Cerebellar cortex (tissue), 1 donor: ENCODE measurements around the gene JPH3.

Experiments
- DNase-seq: peaks from one replicate; pipeline ENCODE4 v3.0.0-alpha.2; 2015; ENCODE audit warnings: low spot score

Gene JPH3

DNA sequence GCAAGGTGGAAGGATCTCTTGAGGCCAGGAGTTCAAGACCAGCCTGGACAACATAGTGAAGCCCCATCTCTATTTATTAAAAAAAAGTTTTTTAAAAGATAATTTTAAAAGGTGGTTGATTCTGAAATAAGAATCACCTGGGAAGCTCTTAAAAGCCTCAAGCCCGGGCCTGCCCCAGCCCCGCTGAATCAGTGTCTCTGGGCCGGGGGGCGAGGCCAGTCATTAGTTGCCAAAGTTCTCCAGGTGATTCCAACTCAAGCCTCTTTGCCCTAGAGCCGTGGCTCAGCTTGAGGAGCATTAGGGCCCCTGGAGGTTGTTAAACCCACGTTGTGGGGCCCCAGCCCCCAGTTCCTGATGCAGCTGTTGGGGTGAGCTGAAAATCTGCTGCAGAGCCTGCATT is 24.6 kb downstream of the JPH3 start:
- no peak for DNase-seq

- DNase-seq, result no peak
Measured at GRCh38 chr16:87627542-87628245, 25.4 kb downstream of the JPH3 start.

GRCh38 chr16:87628246-87628923 is 26.1 kb downstream of the JPH3 start:
- no peak for DNase-seq

DNA sequence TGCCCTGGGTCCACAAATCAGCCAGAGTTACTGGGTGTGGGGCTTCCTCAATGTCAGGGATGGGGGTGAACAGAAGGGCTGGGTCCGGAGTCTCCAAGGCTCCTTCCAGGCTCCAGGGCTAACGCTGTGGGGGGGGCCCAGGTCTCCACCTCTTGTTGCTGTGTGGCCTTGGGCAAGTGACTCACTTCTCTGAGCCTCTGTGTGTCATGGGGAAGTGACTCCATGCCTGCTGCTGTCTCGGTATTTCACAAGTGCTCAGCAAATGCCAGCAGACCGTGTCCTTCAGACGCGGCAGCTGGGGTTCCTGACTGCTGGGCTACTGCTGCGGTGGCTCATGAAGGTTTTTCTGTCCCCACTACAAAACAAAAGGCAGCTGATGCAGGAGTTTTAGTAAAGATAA is 26.6 kb downstream of the JPH3 start:
- no peak for DNase-seq

GRCh38 chr16:87631067-87631466 is 28.8 kb downstream of the JPH3 start:
- DNase-seq, result no peak

DNA sequence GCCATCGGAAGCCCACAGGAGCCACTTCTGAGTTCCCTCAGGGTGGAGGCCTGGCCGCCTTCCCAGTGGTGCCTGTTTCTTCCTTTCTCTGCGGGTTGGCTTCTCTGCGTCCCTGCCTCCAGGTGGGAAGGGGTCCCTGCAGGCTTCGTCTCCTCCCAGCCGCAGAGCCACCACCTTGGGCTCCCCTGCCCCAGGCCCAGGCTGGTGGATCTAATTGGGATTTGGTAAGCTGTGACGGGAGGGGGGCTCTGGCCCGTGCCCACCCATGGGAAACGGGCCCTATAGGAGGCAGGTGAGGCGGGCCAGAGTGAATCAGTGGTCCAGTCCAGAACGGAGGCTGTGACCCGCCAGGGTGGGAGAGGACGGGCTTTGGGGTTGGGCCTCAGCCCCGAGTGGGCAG is 32.1 kb downstream of the JPH3 start:
- no peak for DNase-seq

- peak; percentile 82 for DNase-seq
Measured at GRCh38 chr16:87635541-87636049, 33.3 kb downstream of the JPH3 start.

DNA sequence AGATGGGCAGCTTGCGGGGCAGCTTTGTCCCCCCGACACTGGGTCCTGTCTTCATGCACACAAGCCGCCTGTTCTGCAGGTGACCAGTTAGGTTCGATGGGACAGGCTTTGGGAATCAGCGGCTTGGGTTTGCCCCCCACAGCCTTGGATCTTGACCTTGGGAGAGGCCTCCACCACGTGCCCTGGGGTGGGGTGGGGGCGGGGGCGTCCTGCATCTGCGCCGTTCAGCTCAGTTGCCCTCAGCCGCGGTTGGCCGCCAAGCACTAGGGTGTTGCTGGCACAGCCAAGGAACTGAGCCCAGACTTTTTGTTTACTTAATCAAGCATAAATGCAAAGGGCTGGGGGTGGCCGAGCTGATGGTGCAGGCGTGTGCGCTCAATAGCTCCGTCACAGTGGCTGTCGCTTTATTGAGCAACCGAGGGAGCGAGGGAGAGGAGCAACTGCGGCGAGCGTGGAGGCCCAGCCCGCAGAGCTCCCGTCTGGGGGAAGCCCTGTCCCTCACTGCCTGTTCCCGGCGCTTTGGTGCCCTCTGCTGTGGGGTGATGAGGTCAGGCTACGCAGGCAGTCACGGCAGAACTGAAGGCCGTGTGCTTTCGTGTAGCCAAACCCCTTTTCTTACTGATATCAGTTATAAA is 33.9 kb downstream of the JPH3 start:
- DNase-seq, result peak; percentile 87

- no peak for DNase-seq
Measured at GRCh38 chr16:87636741-87637140, 34.4 kb downstream of the JPH3 start.

GRCh38 chr16:87637357-87637756 is 35.0 kb downstream of the JPH3 start:
- DNase-seq, result no peak

DNA sequence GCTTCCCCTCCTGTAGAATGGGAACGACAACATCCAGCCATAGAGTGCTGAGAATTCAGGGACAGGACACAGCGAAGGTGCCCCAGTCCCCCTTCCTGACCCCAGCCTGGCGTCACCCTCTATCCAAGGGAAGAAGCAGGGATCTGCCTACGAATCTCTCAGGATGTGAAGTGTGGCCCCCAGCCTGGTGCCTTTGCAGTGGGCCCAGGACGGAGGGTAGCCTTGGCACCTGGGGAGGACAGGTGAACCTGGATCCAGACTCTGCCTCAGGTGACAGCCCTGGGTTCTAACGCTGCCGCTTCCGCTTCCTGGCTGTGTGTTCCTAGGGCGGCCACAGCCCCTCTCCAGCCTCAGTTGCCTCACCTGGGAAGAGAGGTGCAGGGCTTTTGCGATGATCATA is 36.4 kb downstream of the JPH3 start:
- DNase-seq, result no peak

DNA sequence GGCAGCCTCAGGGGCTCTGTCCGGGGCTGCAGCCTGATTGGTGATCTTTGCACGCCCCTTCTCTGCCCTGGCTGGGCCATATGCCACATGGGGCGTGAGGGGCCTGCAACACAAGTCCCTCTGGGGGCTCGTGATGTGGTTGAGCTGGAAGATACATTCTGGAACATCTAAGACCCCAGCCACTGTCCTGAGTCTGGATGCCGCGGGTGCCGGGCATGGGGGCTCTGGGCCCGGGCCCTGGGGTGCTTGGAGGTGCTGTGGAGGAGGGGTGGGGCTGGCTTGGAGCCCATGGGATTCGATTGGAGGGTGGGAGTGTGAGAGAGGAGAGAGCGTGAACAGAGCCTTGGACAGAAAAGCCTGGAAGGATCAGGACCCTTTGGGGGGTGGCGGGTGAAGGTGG is 39.4 kb downstream of the JPH3 start:
- no peak for DNase-seq

- DNase-seq, result no peak
Measured at GRCh38 chr16:87642491-87642890, 40.2 kb downstream of the JPH3 start.

DNA sequence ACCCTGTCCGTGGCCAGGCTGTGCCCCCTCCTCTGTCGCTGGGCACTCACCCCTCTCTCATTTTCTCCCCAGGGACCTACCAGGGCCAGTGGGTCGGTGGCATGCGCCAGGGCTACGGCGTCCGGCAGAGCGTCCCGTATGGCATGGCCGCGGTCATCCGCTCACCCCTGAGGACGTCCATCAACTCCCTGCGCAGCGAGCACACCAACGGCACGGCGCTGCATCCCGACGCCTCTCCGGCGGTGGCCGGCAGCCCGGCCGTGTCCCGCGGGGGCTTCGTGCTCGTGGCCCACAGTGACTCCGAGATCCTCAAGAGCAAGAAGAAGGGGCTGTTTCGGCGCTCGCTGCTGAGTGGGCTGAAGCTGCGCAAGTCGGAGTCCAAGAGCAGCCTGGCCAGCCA is 41.9 kb downstream of the JPH3 start:
- DNase-seq, result no peak

DNA sequence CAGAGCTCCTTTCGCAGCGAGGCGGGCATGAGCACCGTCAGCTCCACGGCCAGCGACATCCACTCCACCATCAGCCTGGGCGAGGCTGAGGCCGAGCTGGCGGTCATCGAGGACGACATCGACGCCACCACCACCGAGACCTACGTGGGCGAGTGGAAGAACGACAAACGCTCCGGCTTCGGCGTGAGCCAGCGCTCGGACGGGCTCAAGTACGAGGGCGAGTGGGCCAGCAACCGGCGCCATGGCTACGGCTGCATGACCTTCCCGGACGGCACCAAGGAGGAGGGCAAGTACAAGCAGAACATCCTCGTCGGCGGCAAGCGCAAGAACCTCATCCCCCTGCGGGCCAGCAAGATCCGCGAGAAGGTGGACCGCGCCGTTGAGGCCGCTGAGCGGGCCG is 42.3 kb downstream of the JPH3 start:
- no peak for DNase-seq

DNA sequence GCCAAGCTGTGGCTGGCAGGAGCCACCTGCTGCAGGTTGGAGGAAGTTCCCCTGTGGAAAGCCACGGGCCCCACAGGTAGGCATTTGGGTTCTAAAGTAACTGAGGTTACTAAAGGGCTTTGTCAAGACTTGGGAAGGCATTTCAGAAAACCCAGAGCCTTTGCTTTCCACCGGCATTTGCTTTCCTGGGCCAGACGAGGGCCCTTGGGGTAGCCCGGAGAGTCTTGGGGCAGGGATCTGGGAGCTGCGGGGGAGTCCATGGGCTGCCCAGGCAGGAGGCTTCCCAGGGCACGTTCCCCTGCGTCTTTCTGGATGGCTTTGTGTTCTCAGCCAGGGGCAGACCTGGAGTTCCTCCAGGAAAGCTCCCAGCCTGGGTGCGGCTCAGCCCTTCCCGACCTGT is 43.5 kb downstream of the JPH3 start:
- no peak for DNase-seq

DNA sequence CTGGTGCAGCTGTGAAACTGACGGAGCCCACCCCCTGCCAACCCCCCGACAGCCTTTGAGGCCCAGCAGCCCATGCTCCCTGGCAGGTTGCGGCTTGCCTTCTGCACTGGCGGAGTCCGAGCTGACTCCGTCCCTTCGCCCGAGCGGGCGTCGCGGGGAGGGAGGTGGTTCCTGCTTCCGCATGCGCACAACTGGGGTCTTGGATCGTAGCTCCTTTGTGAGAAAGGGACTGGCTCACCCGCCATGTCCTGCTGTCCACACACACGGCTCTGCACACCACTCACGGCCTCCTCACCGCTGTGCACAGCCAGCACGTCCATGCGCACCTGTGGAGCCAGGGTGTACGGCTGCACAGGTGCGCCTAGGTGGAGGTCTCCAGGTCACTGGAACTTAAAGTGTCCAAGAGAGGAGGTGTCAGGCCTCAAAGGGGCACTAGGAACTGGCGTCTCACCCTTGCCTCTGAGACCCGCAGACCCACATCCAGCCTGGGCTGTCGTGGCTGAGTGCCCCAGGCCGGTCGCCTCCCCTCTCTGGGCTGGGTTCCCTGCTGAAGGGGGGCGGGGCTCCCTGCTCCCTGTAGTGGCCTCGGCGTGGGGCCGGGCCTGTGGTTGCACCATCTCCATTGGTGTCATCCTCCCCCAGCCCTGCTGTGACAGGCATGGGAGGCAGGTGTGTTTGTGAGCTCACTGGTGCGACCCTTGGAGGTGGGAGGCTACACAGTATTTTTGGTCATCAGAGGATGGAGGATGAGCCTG is 45.3 kb downstream of the JPH3 start:
- DNase-seq, result no peak

DNA sequence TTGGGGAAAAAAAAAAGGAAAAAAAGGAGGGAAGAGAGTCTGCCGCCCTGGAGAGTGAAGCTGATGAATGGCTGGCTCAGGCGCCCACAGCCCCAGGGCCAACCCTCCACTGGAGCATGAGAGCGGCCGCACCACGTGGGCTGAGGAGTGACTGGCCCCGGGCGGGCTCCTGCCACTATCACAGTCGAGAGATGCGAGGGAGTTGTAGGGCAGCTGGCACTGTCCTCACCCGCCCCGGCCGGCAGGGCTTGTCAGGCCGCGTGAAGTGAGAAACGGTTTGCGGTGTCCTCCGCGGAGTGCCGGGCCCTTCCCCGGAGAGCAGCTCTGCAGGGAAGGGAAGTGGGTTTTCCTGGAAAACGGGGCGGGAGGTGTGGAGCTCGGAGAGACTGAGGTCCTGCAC is 45.9 kb downstream of the JPH3 start:
- peak; percentile 52 for DNase-seq

GRCh38 chr16:87648698-87649487 is 46.6 kb downstream of the JPH3 start:
- no peak for DNase-seq

DNA sequence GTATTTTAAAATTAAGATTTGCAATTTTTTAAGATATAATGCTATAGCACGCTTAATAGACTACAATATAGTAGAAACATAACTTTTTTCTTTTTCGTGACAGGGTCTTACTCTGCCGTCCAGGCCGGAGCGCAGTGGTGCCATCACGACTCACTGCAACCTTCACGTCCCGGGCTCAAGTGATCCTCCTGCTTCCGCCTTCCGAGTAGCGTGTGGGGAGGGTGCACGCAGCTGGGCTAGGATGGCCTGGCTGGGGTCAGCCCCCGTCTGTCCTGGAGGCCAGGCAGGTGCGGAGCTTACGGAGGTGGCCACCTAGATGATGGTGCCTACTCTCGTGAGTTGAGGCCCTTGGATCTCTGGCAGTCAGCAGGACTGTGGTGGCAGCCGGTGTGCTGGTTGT is 50.1 kb downstream of the JPH3 start:
- DNase-seq, result no peak

DNA sequence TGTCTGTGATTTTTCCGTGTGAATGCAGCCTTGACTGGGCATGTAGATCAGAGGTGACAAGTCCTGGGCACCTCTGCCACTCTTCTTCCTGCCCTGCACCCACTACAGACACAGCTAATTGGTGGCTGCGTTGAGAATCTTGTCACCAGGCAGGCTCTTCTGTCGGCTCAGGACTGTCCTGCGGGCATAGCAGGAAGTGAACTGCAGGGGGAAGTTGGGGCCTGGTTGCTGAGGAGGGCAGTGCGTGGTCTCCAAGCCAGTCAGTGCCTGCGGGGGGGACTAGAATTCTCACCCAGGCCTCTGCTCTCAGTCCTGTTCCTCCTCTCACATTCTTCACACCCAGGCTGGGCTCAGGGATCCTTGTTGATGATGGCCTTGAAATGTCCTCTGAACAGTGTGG is 50.5 kb downstream of the JPH3 start:
- DNase-seq, result no peak

- DNase-seq, result no peak
Measured at GRCh38 chr16:87653234-87653633, 50.9 kb downstream of the JPH3 start.
